Transverse colon (tissue), 4 donors: ENCODE results near the gene VTI1A.

Experiments
- POLR2AphosphoS5 ChIP-seq, 3 donors: sonication (generic); formaldehyde crosslinking; IDR thresholded peaks; one replicate each; pipeline ENCODE4 v1.6.1; 2016; ENCODE audit warnings: antibody characterized with exemption in 3 of 3
- TF ChIP-seq, protein P1 (sequence below), 5 experiments: fragments of 200-600 bp in 3 of 5; fragments of 450-650 bp in 2 of 5; sonication (generic) in 3 of 5; IDR thresholded peaks; 1 replicate in 2 of 5; 2 replicates in 3 of 5; pipeline ENCODE4 v1.5.1; 2016 to 2017; ENCODE audit warnings: antibody characterized with exemption in 5 of 5, inconsistent platforms in 3 of 5, mild to moderate bottlenecking in 2 of 5, moderate library complexity in 1 of 5

DNA sequence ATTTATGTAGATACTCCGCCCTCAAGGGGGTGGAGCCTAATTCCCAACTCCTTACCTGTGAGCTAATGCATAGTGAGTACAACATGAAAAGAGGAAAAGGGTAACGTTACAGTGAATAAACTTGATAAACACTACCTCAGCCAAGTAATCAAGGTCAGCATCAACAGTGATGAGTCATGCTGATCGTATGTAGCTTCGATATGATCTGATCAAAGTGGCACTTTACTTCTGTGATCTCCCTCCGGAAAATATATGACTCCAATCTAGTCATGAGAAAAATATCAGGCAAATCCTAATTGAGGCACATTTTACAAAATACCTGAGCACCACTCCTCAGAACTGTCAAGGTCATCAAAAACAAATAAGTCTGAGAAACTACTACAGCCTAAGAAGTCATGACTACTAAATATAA lies 70.4 kb downstream of the VTI1A start:
- no peak for TF ChIP-seq POLR2AphosphoS5 (IDR thresholded peaks at IDR 0.05)
- TF ChIP-seq, protein P1, sequence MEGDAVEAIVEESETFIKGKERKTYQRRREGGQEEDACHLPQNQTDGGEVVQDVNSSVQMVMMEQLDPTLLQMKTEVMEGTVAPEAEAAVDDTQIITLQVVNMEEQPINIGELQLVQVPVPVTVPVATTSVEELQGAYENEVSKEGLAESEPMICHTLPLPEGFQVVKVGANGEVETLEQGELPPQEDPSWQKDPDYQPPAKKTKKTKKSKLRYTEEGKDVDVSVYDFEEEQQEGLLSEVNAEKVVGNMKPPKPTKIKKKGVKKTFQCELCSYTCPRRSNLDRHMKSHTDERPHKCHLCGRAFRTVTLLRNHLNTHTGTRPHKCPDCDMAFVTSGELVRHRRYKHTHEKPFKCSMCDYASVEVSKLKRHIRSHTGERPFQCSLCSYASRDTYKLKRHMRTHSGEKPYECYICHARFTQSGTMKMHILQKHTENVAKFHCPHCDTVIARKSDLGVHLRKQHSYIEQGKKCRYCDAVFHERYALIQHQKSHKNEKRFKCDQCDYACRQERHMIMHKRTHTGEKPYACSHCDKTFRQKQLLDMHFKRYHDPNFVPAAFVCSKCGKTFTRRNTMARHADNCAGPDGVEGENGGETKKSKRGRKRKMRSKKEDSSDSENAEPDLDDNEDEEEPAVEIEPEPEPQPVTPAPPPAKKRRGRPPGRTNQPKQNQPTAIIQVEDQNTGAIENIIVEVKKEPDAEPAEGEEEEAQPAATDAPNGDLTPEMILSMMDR (IDR thresholded peaks at IDR 0.05), result no peak
